T-cell (primary cell): ENCODE results near the gene SOWAHA. TPM values are rescaled to one million over a fixed set of nuclear protein-coding genes. Genes with fewer than 3 reads are reported as not detected.

Experiments
- ATAC-seq, 4 experiments: fragments of 200-7000 bp in 3 of 4; fragments of 150-1000 bp in 1 of 4; cut with Tn5 transposase; replicated peaks in 1 of 4; 1 replicate in 3 of 4; 2 replicates in 1 of 4; pipeline ENCODE4 v1.10.0; 2021; ENCODE audit warnings: moderate library complexity in 3 of 4, mild to moderate bottlenecking in 2 of 4, moderate number of reproducible peaks in 1 of 4
- CTCF ChIA-PET, 2 donors: fragments of 300-600 bp; sonication (Branson Sonifier 250); formaldehyde crosslinking; loops; one replicate each; lab custom pipeline; 2022; ENCODE audit warnings: antibody characterized with exemption in 2 of 2; lab: Charles Lee
- POLR2A ChIA-PET, 2 donors: fragments of 300-600 bp; sonication (Branson Sonifier 250); formaldehyde crosslinking; loops; one replicate each; lab custom pipeline; 2022; ENCODE audit warnings: antibody characterized with exemption in 2 of 2; lab: Charles Lee
- DNase-seq, 35 experiments: peaks; one replicate each; pipeline versions ENCODE4 v3.0.0 to v3.0.0-alpha.2; 2013 to 2023
- H3K27ac ChIP-seq: one replicate; pipeline ENCODE4 v1.5.1; 2013; ENCODE audit warnings: low read length
- H3K27me3 ChIP-seq, 2 experiments: replicated peaks in 1 of 2; 1 replicate in 1 of 2; 2 replicates in 1 of 2; pipeline versions ENCODE4 v1.6.1 to v1.7.0; 2013; ENCODE audit warnings: low read length in 1 of 2, mixed read lengths in 1 of 2; ENCODE audit not compliant: control insufficient read depth in 2 of 2, insufficient read depth in 2 of 2; ENCODE audit errors: extremely low read depth in 1 of 2
- H3K36me3 ChIP-seq, 2 donors: 1 replicate in 1 of 2; 2 replicates in 1 of 2; pipeline versions ENCODE4 v1.6.1 to v1.7.0; 2013; ENCODE audit warnings: low read length in 1 of 2; ENCODE audit not compliant: control insufficient read depth in 2 of 2, insufficient read depth in 1 of 2; ENCODE audit errors: extremely low read depth in 1 of 2
- H3K4me1 ChIP-seq, 2 experiments: 1 replicate in 1 of 2; 2 replicates in 1 of 2; pipeline versions ENCODE4 v1.6.1 to v1.7.0; 2013; ENCODE audit warnings: low read length in 2 of 2, mixed read lengths in 1 of 2; ENCODE audit not compliant: insufficient read depth in 2 of 2, control insufficient read depth in 1 of 2; ENCODE audit errors: extremely low read depth in 1 of 2
- H3K4me3 ChIP-seq, 2 donors: 1 replicate in 1 of 2; 2 replicates in 1 of 2; pipeline versions ENCODE4 v1.5.1 to v1.7.0; 2013; ENCODE audit warnings: mild to moderate bottlenecking in 2 of 2, low read length in 1 of 2, moderate library complexity in 1 of 2; ENCODE audit not compliant: control insufficient read depth in 1 of 2; ENCODE audit errors: extremely low read depth in 1 of 2
- H3K9me3 ChIP-seq: 2 replicates; pipeline ENCODE4 v1.7.0; 2013
- H3K27ac Mint-ChIP-seq, 2 donors: one replicate each; pipeline ENCODE4 v1.8.0; 2020 to 2021; ENCODE audit warnings: mild to moderate bottlenecking in 2 of 2, mixed read lengths in 2 of 2
- H3K27me3 Mint-ChIP-seq, 2 donors: one replicate each; pipeline ENCODE4 v1.8.0; 2021 to 2022; ENCODE audit warnings: mixed read lengths in 2 of 2
- H3K36me3 Mint-ChIP-seq: one replicate; pipeline ENCODE4 v1.8.0; 2021; ENCODE audit warnings: mixed read lengths
- H3K4me1 Mint-ChIP-seq, 3 donors: one replicate each; pipeline ENCODE4 v1.8.0; 2020 to 2022; ENCODE audit warnings: mixed read lengths in 3 of 3, mild to moderate bottlenecking in 1 of 3
- H3K4me3 Mint-ChIP-seq, 3 donors: one replicate each; pipeline ENCODE4 v1.8.0; 2020 to 2022; ENCODE audit warnings: mild to moderate bottlenecking in 3 of 3, mixed read lengths in 3 of 3, moderate library complexity in 3 of 3
- H3K9me3 Mint-ChIP-seq, 3 donors: one replicate each; pipeline ENCODE4 v1.8.0; 2020 to 2022; ENCODE audit warnings: mixed read lengths in 3 of 3
- WGBS: methylation state at CpG from one replicate; pipeline ENCODE4 v1.1.5; 2013; ENCODE audit warnings: missing lambda C conversion rate; ENCODE audit not compliant: insufficient coverage; 5-methylcytosine and 5-hydroxymethylcytosine counted together
- total RNA-seq, 35 experiments: library from RNA in 6 of 35; stranded (reverse) in 6 of 35; fragments of 120-200 nt in 1 of 35; gene quantifications; one replicate each; pipeline versions ENCODE4 v1.2.1 to v1.2.4 and lab custom pipeline; 2013 to 2026

SOWAHA gene
- total RNA-seq, 5 donors from 2014 or later (not counting 1 experiment from before 2014, with no cell fraction given) = not detected

GRCh38 chr5:132788990-132789886 is 23.9 kb upstream of the SOWAHA start:
- CTCF ChIA-PET = interaction anchor here in 1 of 2 donors (0.6 kb wide), 1 partner anchor 12 kb away, joined by 4 read pairs; no protein-coding TSS in a partner anchor

GRCh38 chr5:132790201-132790865 is 22.8 kb upstream of the SOWAHA start:
- no peak for DNase-seq
- no peak overlapping the region for H3K4me3 ChIP-seq
- Mint-ChIP-seq H3K27ac (no peak overlapping the region), H3K4me3 (no peak overlapping the region), H3K4me1 (no peaks in the 10 kb centered on the region), H3K9me3 (no peaks in the 10 kb centered on the region), H3K27me3 (peaks cover 18 to 32% of the 10 kb centered on the region in 2 donors), H3K36me3 (no peaks in the 10 kb centered on the region)
- no peak overlapping the region for H3K27ac ChIP-seq
- 100% methylated on average over 1 of the region's 2 CpGs for WGBS
- H3K9me3 ChIP-seq = no peaks in the 10 kb centered on the region
- H3K36me3 ChIP-seq = no peaks in the 10 kb centered on the region
- CTCF ChIA-PET = interaction anchor here (0.7 to 0.9 kb wide), 2 partner anchors 9 to 202 kb away, joined by 3 read pairs; no protein-coding TSS in a partner anchor
- POLR2A ChIA-PET = no interaction called here
- H3K4me1 ChIP-seq = no peaks in the 10 kb centered on the region
- peaks cover 0 to 18% of the 10 kb centered on the region in 2 experiments for H3K27me3 ChIP-seq
- no peak for ATAC-seq

More at GRCh38 chr5:132788990-132789886, 23.9 kb upstream of the SOWAHA start:
- Histone ChIP-seq H3K27me3 (peaks cover 0 to 21% of the 10 kb centered on the region in 2 experiments), H3K4me1 (no peaks in the 10 kb centered on the region), H3K9me3 (no peaks in the 10 kb centered on the region), H3K27ac (no peak overlapping the region), H3K4me3 (no peak overlapping the region), H3K36me3 (no peaks in the 10 kb centered on the region)
- peaks cover 23 to 35% of the 10 kb centered on the region in 2 donors for H3K27me3 Mint-ChIP-seq
- WGBS = 86% methylated on average over 6 of the region's 8 CpGs
- H3K27ac Mint-ChIP-seq = no peak overlapping the region
- H3K4me3 Mint-ChIP-seq = no peak overlapping the region
- H3K4me1 Mint-ChIP-seq = no peaks in the 10 kb centered on the region
- POLR2A ChIA-PET = no interaction called here
- no peaks in the 10 kb centered on the region for H3K36me3 Mint-ChIP-seq
- no peak for DNase-seq
- no peaks in the 10 kb centered on the region for H3K9me3 Mint-ChIP-seq
- ATAC-seq = no peak

GRCh38 chr5:132791026-132791425 is 22.1 kb upstream of the SOWAHA start:
- Mint-ChIP-seq H3K27me3 (peaks cover 11 to 28% of the 10 kb centered on the region in 2 donors), H3K4me3 (no peak overlapping the region), H3K27ac (no peak overlapping the region), H3K36me3 (no peaks in the 10 kb centered on the region), H3K9me3 (no peaks in the 10 kb centered on the region), H3K4me1 (no peaks in the 10 kb centered on the region)
- no CpG with 5 or more reads among the region's 3 CpGs for WGBS
- ChIA-PET CTCF (interaction anchor here in 1 of 2 donors (0.7 kb wide), 1 partner anchor 202 kb away, joined by 3 read pairs; no protein-coding TSS in a partner anchor), POLR2A (interaction anchor here in 1 of 2 donors (0.6 kb wide), 1 partner anchor 34 kb away, joined by 5 read pairs; no protein-coding TSS in a partner anchor)
- DNase-seq (no peak), ATAC-seq (no peak)
- H3K4me1 ChIP-seq = no peaks in the 10 kb centered on the region
- peaks cover 0 to 15% of the 10 kb centered on the region in 2 experiments for H3K27me3 ChIP-seq
- no peaks in the 10 kb centered on the region for H3K36me3 ChIP-seq
- H3K9me3 ChIP-seq = no peaks in the 10 kb centered on the region
- H3K4me3 ChIP-seq = no peak overlapping the region
- H3K27ac ChIP-seq = no peak overlapping the region

- H3K36me3 ChIP-seq = no peaks in the 10 kb centered on the region
- no peaks in the 10 kb centered on the region for H3K9me3 ChIP-seq
- DNase-seq = no peak
- H3K27me3 ChIP-seq = peaks cover 0 to 3% of the 10 kb centered on the region in 2 experiments
- POLR2A ChIA-PET = no interaction called here
- no peaks in the 10 kb centered on the region for H3K4me1 Mint-ChIP-seq
- no peak for ATAC-seq
- no peak overlapping the region for H3K4me3 ChIP-seq
- no peak overlapping the region for H3K27ac ChIP-seq
- H3K27ac Mint-ChIP-seq = no peak overlapping the region
- H3K4me1 ChIP-seq = no peaks in the 10 kb centered on the region
- WGBS = 96% methylated on average over 2 of the region's 2 CpGs
- no peaks in the 10 kb centered on the region for H3K9me3 Mint-ChIP-seq
- H3K27me3 Mint-ChIP-seq = peaks cover 25 to 50% of the 10 kb centered on the region in 2 donors
- CTCF ChIA-PET = interaction anchor here in 1 of 2 donors (0.6 to 0.7 kb wide), 4 partner anchors 472 to 1379 kb away, joined by 4 to 5 read pairs (median 5); no protein-coding TSS in a partner anchor
- H3K4me3 Mint-ChIP-seq = no peak overlapping the region
- H3K36me3 Mint-ChIP-seq = no peaks in the 10 kb centered on the region
Measured at GRCh38 chr5:132797651-132798050, 15.5 kb upstream of the SOWAHA start.

- H3K4me3 Mint-ChIP-seq = no peak overlapping the region
- ATAC-seq (no peak), DNase-seq (no peak)
- H3K4me1 Mint-ChIP-seq = no peaks in the 10 kb centered on the region
- H3K36me3 Mint-ChIP-seq = no peaks in the 10 kb centered on the region
- no peak overlapping the region for H3K4me3 ChIP-seq
- ChIA-PET CTCF (interaction anchor here in 1 of 2 donors (0.6 kb wide), 1 partner anchor 9 kb away, joined by 3 read pairs; no protein-coding TSS in a partner anchor), POLR2A (no interaction called here)
- no peaks in the 10 kb centered on the region for H3K9me3 Mint-ChIP-seq
- no peaks in the 10 kb centered on the region for H3K9me3 ChIP-seq
- no peak overlapping the region for H3K27ac Mint-ChIP-seq
- peaks cover 0 to 2% of the 10 kb centered on the region in 2 experiments for H3K27me3 ChIP-seq
- no peaks in the 10 kb centered on the region for H3K36me3 ChIP-seq
- peaks cover 42 to 51% of the 10 kb centered on the region in 2 donors for H3K27me3 Mint-ChIP-seq
- no peak overlapping the region for H3K27ac ChIP-seq
- WGBS = 50% methylated on average over 1 of the region's 2 CpGs
- H3K4me1 ChIP-seq = no peaks in the 10 kb centered on the region
Measured at GRCh38 chr5:132799392-132799791, 13.7 kb upstream of the SOWAHA start.

- no peak overlapping the region for H3K4me3 Mint-ChIP-seq
- no peak overlapping the region for H3K27ac Mint-ChIP-seq
- no peaks in the 10 kb centered on the region for H3K4me1 Mint-ChIP-seq
- no peaks in the 10 kb centered on the region for H3K9me3 ChIP-seq
- H3K27ac ChIP-seq = no peak overlapping the region
- ChIA-PET CTCF (no interaction called here), POLR2A (interaction anchor here in 1 of 2 donors (0.9 kb wide), 1 partner anchor 8 kb away, joined by 3 read pairs; no protein-coding TSS in a partner anchor)
- peaks cover 0 to 2% of the 10 kb centered on the region in 2 experiments for H3K27me3 ChIP-seq
- H3K27me3 Mint-ChIP-seq = peaks cover 52 to 59% of the 10 kb centered on the region in 2 donors
- H3K4me3 ChIP-seq = no peak overlapping the region
- H3K9me3 Mint-ChIP-seq = no peaks in the 10 kb centered on the region
- ATAC-seq = no peak
- 83% methylated on average over 2 of the region's 2 CpGs for WGBS
- no peaks in the 10 kb centered on the region for H3K4me1 ChIP-seq
- no peaks in the 10 kb centered on the region for H3K36me3 ChIP-seq
- no peaks in the 10 kb centered on the region for H3K36me3 Mint-ChIP-seq
- DNase-seq = no peak
Measured at GRCh38 chr5:132800545-132800944, 12.6 kb upstream of the SOWAHA start.
